ENCODE measurements around the gene SNX18. TPM values are rescaled to one million over a fixed set of nuclear protein-coding genes. Genes with fewer than 3 reads are reported as not detected.
"Not testable (repeated sequence)": the region's sequence is repeated elsewhere in the genome, so short reads cannot be mapped to it uniquely, and the experiment has no call there.

Gene SNX18
- 1 to 10 TPM; 8.5 to 8.7 TPM for total RNA-seq

DNA sequence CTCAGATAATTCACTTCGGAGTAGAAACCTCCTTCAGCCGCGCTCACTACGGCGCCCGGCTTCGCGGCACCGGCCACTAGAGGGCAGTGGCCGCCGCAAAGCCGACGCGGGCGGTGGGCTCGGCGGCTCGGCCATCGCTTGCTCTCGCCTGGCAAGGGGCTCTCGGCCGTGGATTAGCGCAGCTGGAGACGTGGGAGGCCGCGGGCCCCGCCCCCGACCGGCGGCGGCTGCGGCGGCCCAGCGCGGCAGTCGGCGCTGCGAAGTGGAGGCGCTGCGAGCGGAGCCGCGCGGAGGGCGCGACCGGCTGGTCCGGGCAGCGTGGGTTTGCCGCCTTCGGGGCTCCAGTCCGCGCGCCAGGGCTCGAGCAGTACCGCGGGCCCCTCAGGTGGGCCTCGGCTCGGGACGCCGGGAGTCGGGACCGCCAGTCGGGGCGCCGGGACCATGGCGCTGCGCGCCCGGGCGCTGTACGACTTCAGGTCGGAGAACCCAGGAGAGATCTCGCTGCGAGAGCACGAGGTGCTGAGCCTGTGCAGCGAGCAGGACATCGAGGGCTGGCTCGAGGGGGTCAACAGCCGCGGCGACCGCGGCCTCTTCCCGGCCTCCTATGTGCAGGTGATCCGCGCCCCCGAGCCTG is at the start of gene SNX18:
SNX18 (plus strand) TSS at position 248 of the 634 bp plus-strand sequence; CDS start at position 442, 194 bp downstream.
- POLR2A ChIA-PET: interaction anchor here (1.0 to 1.7 kb wide), 3 partner anchors 227 to 371 kb away, joined by 3 to 8 read pairs (median 3); no protein-coding TSS in a partner anchor
- Mint-ChIP-seq H3K9me3 (no peaks in the 10 kb centered on the region), H3K27ac (no peak within 1 kb of the TSS), H3K4me1 (ENCODE audit: low read depth) (peaks cover 44% of the 10 kb centered on the region), H3K27me3 (no peaks in the 10 kb centered on the region), H3K4me3 (peak within 1 kb of the TSS; percentile 64), H3K36me3 (no peaks in the 10 kb centered on the region)
- peak; percentile 92 for DNase-seq
- CTCF ChIA-PET: interaction anchor here (0.6 to 5.3 kb wide), 38 partner anchors 10 to 642 kb away, joined by 3 to 195 read pairs (median 4); partner anchors contain the start of gene GPX8
- intact Hi-C loops (cut with micrococcal nuclease): loop anchor here (1.0 to 2.0 kb wide), 5 partner anchors 201 to 629 kb away; no protein-coding TSS in a partner anchor

GRCh38 chr5:54469622-54470021 is 47.9 kb upstream of the SNX18 start:
- intact Hi-C loops (cut with micrococcal nuclease): no loop called here
- H3K4me3 Mint-ChIP-seq: peak overlapping the region; percentile 2
- POLR2A ChIA-PET: no interaction called here

GRCh38 chr5:54470128-54470527 is 47.4 kb upstream of the SNX18 start:
- H3K27ac Mint-ChIP-seq: no peak overlapping the region
- intact Hi-C loops (cut with micrococcal nuclease): no loop called here
- DNase-seq: no peak
- H3K36me3 Mint-ChIP-seq: no peaks in the 10 kb centered on the region
- peaks cover 2% of the 10 kb centered on the region for H3K27me3 Mint-ChIP-seq
- ChIA-PET CTCF (interaction anchor here (0.9 to 1.2 kb wide), 2 partner anchors 18 to 20 kb away, joined by 3 read pairs; no protein-coding TSS in a partner anchor), POLR2A (no interaction called here)
- H3K4me1 Mint-ChIP-seq (ENCODE audit: low read depth): peaks cover 5% of the 10 kb centered on the region
- H3K9me3 Mint-ChIP-seq: no peaks in the 10 kb centered on the region
- H3K4me3 Mint-ChIP-seq: no peak overlapping the region

More at GRCh38 chr5:54469622-54470021, 47.9 kb upstream of the SNX18 start:
- Mint-ChIP-seq H3K9me3 (no peaks in the 10 kb centered on the region), H3K36me3 (no peaks in the 10 kb centered on the region), H3K4me1 (ENCODE audit: low read depth) (peaks cover 5% of the 10 kb centered on the region), H3K27ac (no peak overlapping the region), H3K27me3 (peaks cover 2% of the 10 kb centered on the region)
- no peak for DNase-seq
- CTCF ChIA-PET: interaction anchor here (0.9 to 1.2 kb wide), 2 partner anchors 19 to 20 kb away, joined by 3 read pairs; no protein-coding TSS in a partner anchor

- intact Hi-C loops (cut with micrococcal nuclease): no loop called here
- ChIA-PET CTCF (interaction anchor here (0.9 to 1.2 kb wide), 2 partner anchors 18 to 19 kb away, joined by 3 read pairs; no protein-coding TSS in a partner anchor), POLR2A (no interaction called here)
- no peak for DNase-seq
- peaks cover 2% of the 10 kb centered on the region for H3K27me3 Mint-ChIP-seq
- H3K4me1 Mint-ChIP-seq (ENCODE audit: low read depth): peaks cover 5% of the 10 kb centered on the region
- H3K36me3 Mint-ChIP-seq: no peaks in the 10 kb centered on the region
- H3K9me3 Mint-ChIP-seq: no peaks in the 10 kb centered on the region
- H3K27ac Mint-ChIP-seq: no peak overlapping the region
- H3K4me3 Mint-ChIP-seq: no peak overlapping the region
These were observed 46.9 kb upstream of the SNX18 start for GRCh38 chr5:54470677-54471076.

DNA sequence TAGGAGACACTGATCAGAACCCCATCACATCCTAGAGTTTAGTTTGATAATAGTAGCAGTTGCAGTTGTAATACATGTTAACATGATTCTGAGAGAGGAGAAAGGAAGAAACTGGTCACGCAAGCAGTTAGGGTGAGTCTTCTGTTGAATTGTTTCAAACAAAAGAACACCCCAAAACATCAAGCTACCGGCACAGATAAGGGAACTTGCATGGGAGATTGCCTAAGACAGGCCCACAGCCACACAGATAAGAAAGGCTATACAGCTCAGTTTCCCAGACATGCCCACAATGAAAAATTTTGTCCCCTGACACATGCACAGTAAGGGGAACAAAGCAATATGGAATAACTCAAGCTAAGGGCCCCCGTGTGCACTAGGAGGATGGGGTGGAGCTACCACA is 46.2 kb upstream of the SNX18 start:
- intact Hi-C loops (cut with micrococcal nuclease): no loop called here
- CTCF ChIA-PET: interaction anchor here (1.5 kb wide), 1 partner anchor 228 kb away, joined by 3 read pairs; no protein-coding TSS in a partner anchor
- POLR2A ChIA-PET: no interaction called here
- no peak overlapping the region for H3K4me3 Mint-ChIP-seq
- no peak overlapping the region for H3K27ac Mint-ChIP-seq
- no peaks in the 10 kb centered on the region for H3K9me3 Mint-ChIP-seq
- H3K36me3 Mint-ChIP-seq: no peaks in the 10 kb centered on the region
- peaks cover under 1% of the 10 kb centered on the region for H3K27me3 Mint-ChIP-seq
- DNase-seq: no peak
- peaks cover 5% of the 10 kb centered on the region for H3K4me1 Mint-ChIP-seq (ENCODE audit: low read depth)

DNA sequence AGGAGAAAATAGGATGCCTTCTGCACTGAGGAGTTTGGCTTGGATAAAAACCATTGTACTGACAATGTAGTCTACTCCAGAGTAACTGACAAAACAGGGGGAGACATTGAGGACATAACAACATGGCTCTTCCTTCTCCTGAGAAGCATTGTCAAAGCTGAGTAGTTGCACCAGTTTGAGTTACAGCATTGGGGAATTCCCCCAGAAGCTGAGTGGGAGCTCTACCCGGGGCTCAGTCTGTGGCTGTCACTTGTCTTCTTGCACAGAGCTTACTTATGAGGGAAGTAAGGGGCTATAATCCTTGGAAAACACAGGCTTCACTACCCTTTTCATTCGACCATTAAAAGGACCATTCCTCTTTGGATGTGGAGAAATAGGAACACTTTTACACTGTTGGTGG is 40.9 kb upstream of the SNX18 start:
- Mint-ChIP-seq H3K4me3 (no peak overlapping the region), H3K9me3 (no peaks in the 10 kb centered on the region), H3K27me3 (peaks cover 4% of the 10 kb centered on the region), H3K4me1 (ENCODE audit: low read depth) (no peaks in the 10 kb centered on the region), H3K27ac (no peak overlapping the region), H3K36me3 (no peaks in the 10 kb centered on the region)
- intact Hi-C loops (cut with micrococcal nuclease): no loop called here
- CTCF ChIA-PET: interaction anchor here (0.7 kb wide), 1 partner anchor 13 kb away, joined by 3 read pairs; no protein-coding TSS in a partner anchor
- POLR2A ChIA-PET: no interaction called here
- DNase-seq: no peak

DNA sequence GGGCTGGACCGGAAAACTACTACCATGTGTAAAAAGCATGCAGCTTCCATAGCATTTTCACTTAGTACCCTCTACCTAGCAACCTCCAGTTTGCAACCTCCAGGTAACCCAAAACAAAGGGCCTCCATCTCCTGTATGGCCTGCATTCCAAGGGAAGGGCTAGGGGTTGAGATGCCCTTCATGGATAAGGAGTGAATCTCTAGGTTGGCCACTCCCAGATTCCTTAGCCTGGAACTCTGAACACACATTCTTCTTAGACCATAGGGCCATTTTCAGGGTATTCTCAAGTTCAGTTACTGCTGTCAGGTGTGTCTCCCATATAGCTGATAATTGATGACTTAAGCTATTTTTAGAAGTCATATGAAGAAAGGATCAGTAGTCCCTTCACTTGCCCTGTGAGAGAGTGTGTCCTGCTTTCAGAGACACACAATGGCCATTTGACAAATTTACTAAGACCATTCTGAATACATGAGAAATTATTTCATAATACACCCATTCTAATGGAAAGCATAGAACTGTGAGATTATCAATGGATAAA is 39.5 kb upstream of the SNX18 start:
- Mint-ChIP-seq H3K36me3 (no peaks in the 10 kb centered on the region), H3K9me3 (no peaks in the 10 kb centered on the region), H3K4me1 (ENCODE audit: low read depth) (no peaks in the 10 kb centered on the region), H3K27ac (no peak overlapping the region), H3K4me3 (no peak overlapping the region), H3K27me3 (peaks cover 12% of the 10 kb centered on the region)
- POLR2A ChIA-PET: no interaction called here
- intact Hi-C loops (cut with micrococcal nuclease): no loop called here
- CTCF ChIA-PET: no interaction called here
- DNase-seq: no peak

DNA sequence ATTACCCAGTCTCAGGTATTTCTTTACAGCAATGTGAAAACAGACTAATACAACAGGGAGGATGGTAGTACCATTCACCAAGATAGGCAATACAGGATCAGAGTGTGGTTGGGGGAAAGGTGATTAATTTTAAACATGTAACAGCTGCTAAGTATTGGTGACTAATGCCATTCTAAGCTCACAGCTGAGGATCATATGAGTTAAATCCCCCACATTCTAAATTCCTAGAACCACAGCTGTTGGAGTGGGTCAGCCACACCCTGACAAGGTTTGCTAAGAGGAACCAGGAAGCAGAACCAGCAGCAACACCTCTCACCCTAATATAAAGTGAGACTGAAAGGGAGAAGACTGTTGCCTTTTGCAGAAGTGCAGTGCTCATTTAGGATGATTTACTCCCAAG is 37.3 kb upstream of the SNX18 start:
- Mint-ChIP-seq H3K4me1 (ENCODE audit: low read depth) (no peaks in the 10 kb centered on the region), H3K27ac (no peak overlapping the region), H3K36me3 (no peaks in the 10 kb centered on the region), H3K4me3 (no peak overlapping the region), H3K9me3 (no peaks in the 10 kb centered on the region), H3K27me3 (peaks cover 12% of the 10 kb centered on the region)
- intact Hi-C loops (cut with micrococcal nuclease): no loop called here
- ChIA-PET POLR2A (no interaction called here), CTCF (interaction anchor here (0.6 kb wide), 1 partner anchor 9 kb away, joined by 5 read pairs; no protein-coding TSS in a partner anchor)
- DNase-seq: no peak

- no peaks in the 10 kb centered on the region for H3K4me1 Mint-ChIP-seq (ENCODE audit: low read depth)
- H3K27me3 Mint-ChIP-seq: peaks cover 16% of the 10 kb centered on the region
- CTCF ChIA-PET: interaction anchor here (0.6 kb wide), 2 partner anchors 241 to 674 kb away, joined by 3 read pairs; no protein-coding TSS in a partner anchor
- intact Hi-C loops (cut with micrococcal nuclease): no loop called here
- POLR2A ChIA-PET: no interaction called here
- H3K36me3 Mint-ChIP-seq: no peaks in the 10 kb centered on the region
- H3K27ac Mint-ChIP-seq: no peak overlapping the region
- no peak overlapping the region for H3K4me3 Mint-ChIP-seq
- no peaks in the 10 kb centered on the region for H3K9me3 Mint-ChIP-seq
- no peak for DNase-seq
These were observed 33.2 kb upstream of the SNX18 start for GRCh38 chr5:54484219-54484894.

DNA sequence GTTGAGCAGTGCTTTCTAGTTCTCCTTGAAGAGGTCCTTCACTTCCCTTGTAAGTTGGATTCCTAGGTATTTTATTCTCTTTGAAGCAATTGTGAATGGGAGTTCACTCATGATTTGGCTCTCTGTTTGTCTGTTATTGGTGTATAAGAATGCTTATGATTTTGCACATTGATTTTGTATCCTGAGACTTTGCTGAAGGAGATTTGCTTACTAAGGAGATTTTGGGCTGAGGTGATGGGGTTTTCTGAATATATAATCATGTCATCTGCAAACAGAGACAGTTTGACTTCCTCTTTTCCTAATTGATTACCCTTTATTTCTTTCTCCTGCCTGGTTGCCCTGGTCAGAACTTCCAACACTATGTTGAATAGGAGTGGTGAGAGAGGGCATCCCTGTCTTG is 31.9 kb upstream of the SNX18 start:
- H3K36me3 Mint-ChIP-seq; H3K4me3 Mint-ChIP-seq; H3K27ac Mint-ChIP-seq; H3K4me1 Mint-ChIP-seq (ENCODE audit: low read depth); CTCF ChIA-PET; H3K9me3 Mint-ChIP-seq; DNase-seq; POLR2A ChIA-PET; intact Hi-C loops (cut with micrococcal nuclease): not testable (repeated sequence)
- peaks cover 16% of the 10 kb centered on the region for H3K27me3 Mint-ChIP-seq

DNA sequence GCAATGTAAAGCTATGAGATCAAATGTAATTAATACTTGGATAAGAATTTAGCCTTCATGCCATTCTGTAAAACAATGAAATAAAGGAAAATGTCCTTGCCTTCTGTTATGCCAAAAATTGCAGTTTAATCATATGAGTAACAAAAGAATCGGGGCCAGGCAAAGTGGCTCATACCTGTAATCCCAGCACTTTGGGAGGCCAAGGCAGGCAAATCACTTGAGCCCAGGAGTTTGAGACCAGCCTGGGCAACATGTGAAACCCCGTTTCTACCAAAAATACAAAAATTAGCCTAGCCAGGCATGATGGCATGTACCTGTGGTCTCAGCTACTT is 27.9 kb upstream of the SNX18 start:
- not testable (repeated sequence) for H3K4me3 Mint-ChIP-seq; H3K36me3 Mint-ChIP-seq; DNase-seq; H3K27me3 Mint-ChIP-seq; H3K4me1 Mint-ChIP-seq (ENCODE audit: low read depth); H3K27ac Mint-ChIP-seq; H3K9me3 Mint-ChIP-seq
- ChIA-PET CTCF (interaction anchor here (0.7 to 4.7 kb wide), 42 partner anchors 9 to 785 kb away, joined by 3 to 31 read pairs (median 4); partner anchors contain the start of gene SNX18), POLR2A (interaction anchor here (0.6 kb wide), 1 partner anchor 200 kb away, joined by 3 read pairs; no protein-coding TSS in a partner anchor)
- intact Hi-C loops (cut with micrococcal nuclease): loop anchor here (1.0 to 2.0 kb wide), 2 partner anchors 46 to 247 kb away; no protein-coding TSS in a partner anchor

DNA sequence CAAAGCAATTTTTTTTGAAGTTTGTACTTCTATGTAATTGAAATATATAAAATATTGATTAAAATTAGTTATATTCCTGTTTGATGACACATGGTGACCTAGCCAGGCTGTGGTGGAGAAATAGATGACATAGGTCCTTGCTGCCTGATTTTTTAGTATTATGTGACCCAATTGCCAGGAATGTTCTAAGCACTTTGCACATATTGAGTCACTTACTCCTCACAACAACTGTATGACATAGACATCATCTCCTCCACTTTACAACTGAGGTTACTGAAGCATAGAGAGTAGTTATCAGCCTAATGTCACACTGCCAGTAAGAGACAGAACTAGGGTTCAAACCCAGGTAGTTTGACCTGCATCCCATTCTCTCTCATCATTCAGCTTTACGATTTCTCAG is 26.2 kb upstream of the SNX18 start:
- H3K27me3 Mint-ChIP-seq: peaks cover 2% of the 10 kb centered on the region
- no peak for DNase-seq
- no peak overlapping the region for H3K27ac Mint-ChIP-seq
- H3K4me1 Mint-ChIP-seq (ENCODE audit: low read depth): no peaks in the 10 kb centered on the region
- intact Hi-C loops (cut with micrococcal nuclease): no loop called here
- no peaks in the 10 kb centered on the region for H3K36me3 Mint-ChIP-seq
- no peaks in the 10 kb centered on the region for H3K9me3 Mint-ChIP-seq
- ChIA-PET POLR2A (no interaction called here), CTCF (interaction anchor here (1.1 kb wide), 1 partner anchor 61 kb away, joined by 3 read pairs; no protein-coding TSS in a partner anchor)
- H3K4me3 Mint-ChIP-seq: no peak overlapping the region

Measured in activated CD4-positive, alpha-beta memory T cell treated with anti-CD3 and anti-CD28 coated beads for 36 hours (primary cell).